NB4 (cell line): ENCODE measurements around the gene SSX2IP.
A peak's percentile ranks its signal among the peaks of the same experiment; 100 is the strongest.
"Not testable (repeated sequence)": the region's sequence is repeated elsewhere in the genome, so short reads cannot be mapped to it uniquely, and the experiment has no call there.

Experiments
- DNase-seq: peaks from one replicate; pipeline ENCODE4 v3.0.0; 2010; ENCODE audit warnings: low read depth
- H3K4me3 ChIP-seq: one replicate; pipeline ENCODE4 v1.5.1; 2011; ENCODE audit warnings: mild to moderate bottlenecking, low read depth, low read length, moderate library complexity
- CTCF ChIP-seq: IDR thresholded peaks from one replicate; pipeline ENCODE4 v1.5.1; 2012; ENCODE audit warnings: low read depth, low read length
- MYC ChIP-seq: IDR thresholded peaks from 2 replicates; pipeline ENCODE4 v1.6.1; 2011; ENCODE audit warnings: low read depth, low read length
- POLR2A ChIP-seq: IDR thresholded peaks from 2 replicates; pipeline ENCODE4 v1.6.1; 2011; ENCODE audit warnings: mild to moderate bottlenecking; ENCODE audit not compliant: insufficient read length; ENCODE audit errors: extremely low read depth
- TF ChIP-seq, protein P1 (sequence below): IDR thresholded peaks from 2 replicates; pipeline ENCODE4 v1.6.1; 2011; ENCODE audit warnings: low read depth, low read length

Gene SSX2IP

GRCh38 chr1:84722794-84723193, 32.5 kb upstream of the SSX2IP start:
- TF ChIP-seq POLR2A (no peak), CTCF (no peak), MYC (no peak)
- TF ChIP-seq, protein P1, sequence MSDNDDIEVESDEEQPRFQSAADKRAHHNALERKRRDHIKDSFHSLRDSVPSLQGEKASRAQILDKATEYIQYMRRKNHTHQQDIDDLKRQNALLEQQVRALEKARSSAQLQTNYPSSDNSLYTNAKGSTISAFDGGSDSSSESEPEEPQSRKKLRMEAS: no peak
- no peak overlapping the region for H3K4me3 ChIP-seq

DNA sequence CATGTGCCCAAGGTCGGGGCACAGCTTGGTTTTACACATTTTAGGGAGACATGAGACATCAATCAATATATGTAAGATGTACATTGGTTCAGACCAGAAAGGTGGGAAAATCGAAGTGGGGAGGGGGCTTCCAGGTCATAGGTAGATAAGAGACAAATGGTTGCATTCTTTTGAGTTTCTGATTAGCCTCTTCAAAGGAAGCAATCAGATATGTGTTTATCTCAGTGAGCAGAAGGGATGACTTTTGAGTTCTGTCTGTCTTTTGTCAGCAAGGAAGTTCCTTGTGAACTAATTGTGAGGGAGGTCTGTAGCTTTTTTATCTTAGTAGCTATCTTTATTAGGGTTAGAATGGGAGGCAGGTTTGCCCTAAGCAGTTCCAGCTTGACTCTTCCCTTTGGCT, 31.6 kb upstream of the SSX2IP start:
- DNase-seq, H3K4me3 ChIP-seq: not testable (repeated sequence)

More at GRCh38 chr1:84722794-84723193, 32.5 kb upstream of the SSX2IP start:
- DNase-seq: peak; percentile 7

DNA sequence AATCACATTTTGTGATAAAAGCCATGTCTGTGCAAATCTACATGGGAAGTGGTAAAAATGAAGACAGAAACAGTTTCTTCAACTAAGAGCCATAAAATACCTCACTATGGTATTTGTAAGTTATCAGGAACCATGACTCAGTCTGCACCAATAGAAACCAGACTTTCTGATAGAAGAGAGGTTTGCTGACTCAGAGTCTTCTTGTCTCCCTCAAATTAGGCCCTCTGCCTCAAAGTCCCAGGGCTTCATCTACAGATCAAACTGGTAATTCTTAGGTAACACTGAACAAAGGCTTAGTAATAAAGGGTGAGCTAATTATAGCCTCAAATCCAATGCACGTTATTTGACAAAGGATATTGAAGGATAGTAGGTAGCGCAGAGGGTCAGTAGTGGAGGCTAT, 30.9 kb upstream of the SSX2IP start:
- no peak overlapping the region for H3K4me3 ChIP-seq
- TF ChIP-seq, protein P1: no peak
- TF ChIP-seq POLR2A (no peak), CTCF (no peak), MYC (no peak)
- no peak for DNase-seq

- TF ChIP-seq MYC (no peak), CTCF (no peak), POLR2A (no peak)
- TF ChIP-seq, protein P1: no peak
- no peak overlapping the region for H3K4me3 ChIP-seq
- no peak for DNase-seq
Observed at GRCh38 chr1:84720221-84720780, 30.0 kb upstream of the SSX2IP start.

DNA sequence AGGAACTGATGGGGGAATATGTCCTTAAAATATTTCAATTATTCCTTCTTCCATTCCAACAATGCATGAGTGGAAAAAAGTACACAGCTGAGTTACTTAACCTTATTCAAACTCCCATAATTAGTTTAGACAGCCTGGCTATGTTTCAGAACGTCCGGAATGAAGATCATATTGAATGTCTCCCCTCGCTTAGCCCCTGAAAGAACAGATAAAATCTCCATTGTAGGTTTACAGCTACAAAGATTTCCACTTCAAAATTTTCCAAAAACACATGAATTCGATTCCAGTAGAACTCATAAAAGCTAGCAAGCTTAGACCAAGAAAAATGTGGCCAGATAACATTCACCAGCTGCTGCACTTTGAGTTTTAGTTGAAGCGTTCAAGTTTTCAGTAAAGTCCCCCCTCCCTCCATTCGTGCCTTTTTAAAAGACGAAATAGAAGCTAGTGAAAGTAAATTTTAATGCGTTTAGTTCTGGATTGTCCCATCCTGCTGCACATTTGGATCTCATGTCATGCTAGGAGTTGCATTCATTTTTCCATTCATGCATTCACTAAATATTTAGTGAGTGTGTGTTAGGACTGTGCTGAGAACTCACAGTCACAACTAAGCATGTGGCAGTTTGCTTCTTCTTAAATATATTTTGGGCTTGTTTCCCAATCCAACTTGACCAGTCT, 29.4 kb upstream of the SSX2IP start:
- TF ChIP-seq POLR2A: no peak
- H3K4me3 ChIP-seq: no peak overlapping the region
- DNase-seq: no peak

DNA sequence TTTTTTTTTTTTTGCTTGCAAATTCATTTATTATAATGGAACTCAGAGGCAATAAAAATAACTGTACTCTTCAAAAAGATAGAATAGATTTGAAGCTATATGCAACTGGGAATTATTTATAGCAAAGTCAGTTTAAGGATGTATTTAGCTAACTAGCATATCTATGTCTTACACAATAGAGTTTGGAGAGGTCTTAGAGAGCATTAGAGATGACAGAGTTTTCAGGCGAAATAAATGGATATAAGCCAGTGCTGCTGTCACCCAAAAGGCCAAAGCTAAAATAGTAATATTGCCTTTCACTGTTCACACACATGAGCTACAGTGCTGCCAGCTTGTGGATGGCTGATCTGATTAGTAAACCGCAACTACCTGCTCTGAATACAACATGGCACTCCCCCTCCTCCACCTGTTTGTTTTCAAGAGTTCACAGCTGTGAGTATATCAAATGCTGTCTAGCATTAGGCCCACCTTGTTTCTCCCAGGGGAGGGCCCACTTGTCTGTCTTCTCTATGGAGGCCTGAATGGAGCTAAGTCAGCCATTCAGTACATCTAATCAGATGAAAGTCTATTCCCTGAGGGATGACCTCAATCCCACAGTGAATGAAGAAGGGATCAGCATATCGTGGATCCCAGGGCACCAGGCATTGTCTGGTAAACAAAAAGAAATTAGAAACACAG, 25.2 kb upstream of the SSX2IP start:
- TF ChIP-seq POLR2A: no peak
- no peak for TF ChIP-seq CTCF
- TF ChIP-seq MYC: no peak
- TF ChIP-seq, protein P1: no peak
- H3K4me3 ChIP-seq: no peak overlapping the region
- no peak for DNase-seq
